Smooth muscle cell (in vitro differentiated cells): ENCODE results near the gene MARK3. TPM values are rescaled to one million over a fixed set of nuclear protein-coding genes. Genes with fewer than 3 reads are reported as not detected.

Experiments
- DNase-seq: peaks from one replicate; lab custom pipeline; 2025; ENCODE audit not compliant: unreplicated experiment; lab: John Stamatoyannopoulos, UW
- H2AFZ ChIP-seq: fragments of 200-600 bp; sonication (generic); 2 replicates; pipeline ENCODE4 v1.6.0; 2016; ENCODE audit warnings: antibody characterized with exemption, low read depth, mild to moderate bottlenecking
- H3F3A ChIP-seq: fragments of 200-600 bp; sonication (generic); 2 replicates; pipeline ENCODE4 v1.6.0; 2017; ENCODE audit warnings: antibody characterized with exemption, low read depth
- H3K27ac ChIP-seq: fragments of 200-600 bp; sonication (generic); 2 replicates; pipeline ENCODE4 v1.5.1; 2016; ENCODE audit warnings: low read depth, mild to moderate bottlenecking
- H3K27me3 ChIP-seq: fragments of 200-600 bp; sonication (generic); 2 replicates; pipeline ENCODE4 v1.6.1; 2016; ENCODE audit warnings: low read depth, mild to moderate bottlenecking
- H3K36me3 ChIP-seq: fragments of 200-600 bp; sonication (generic); 2 replicates; pipeline ENCODE4 v1.5.1; 2016; ENCODE audit warnings: low read depth
- H3K4me1 ChIP-seq: fragments of 200-600 bp; sonication (generic); 2 replicates; pipeline ENCODE4 v1.5.1; 2016; ENCODE audit warnings: low read depth
- H3K4me2 ChIP-seq: fragments of 200-600 bp; sonication (generic); 2 replicates; pipeline ENCODE4 v1.6.0; 2016; ENCODE audit warnings: mild to moderate bottlenecking
- H3K4me3 ChIP-seq: fragments of 200-600 bp; sonication (generic); 2 replicates; pipeline ENCODE4 v1.5.1; 2016; ENCODE audit warnings: mild to moderate bottlenecking
- H3K79me2 ChIP-seq: fragments of 200-600 bp; sonication (generic); 2 replicates; pipeline ENCODE4 v1.6.0; 2016; ENCODE audit warnings: low read depth, mild to moderate bottlenecking
- H3K9ac ChIP-seq: fragments of 200-600 bp; sonication (generic); 2 replicates; pipeline ENCODE4 v1.6.0; 2016; ENCODE audit warnings: low read depth
- H3K9me3 ChIP-seq: fragments of 200-600 bp; sonication (generic); replicated peaks from 2 replicates; pipeline ENCODE4 v1.5.1; 2016; ENCODE audit warnings: low read depth
- H4K20me1 ChIP-seq: fragments of 200-600 bp; sonication (generic); 2 replicates; pipeline ENCODE4 v1.6.0; 2016; ENCODE audit warnings: low read depth
- CTCF ChIP-seq: fragments of 200-600 bp; sonication (generic); IDR thresholded peaks from 2 replicates; pipeline ENCODE4 v1.5.1; 2017; ENCODE audit warnings: borderline replicate concordance, mild to moderate bottlenecking, antibody characterized with exemption; ENCODE audit not compliant: insufficient read depth, poor library complexity, severe bottlenecking
- WGBS: methylation state at CpG from one replicate; pipeline ENCODE4 v1.1.7; 2016; ENCODE audit warnings: low lambda C conversion rate; 5-methylcytosine and 5-hydroxymethylcytosine counted together
- polyA plus RNA-seq: library from polyadenylated mRNA; unstranded; fragments of >200 nt; fragmentation: Nextera tagmentation; extraction: Ambion mirVana; gene quantifications from 2 replicates; pipeline ENCODE4 v1.2.1, GENCODE V29; 2016
- total RNA-seq: library from RNA; depleted of rRNA; stranded (reverse); fragments of >200 nt; gene quantifications from 2 replicates; pipeline ENCODE4 v1.2.3, GENCODE V29; 2014

MARK3 gene
- total and polyA plus RNA-seq, 2 experiments from 2014 or later, result 63.2 to 68.4 TPM

DNA sequence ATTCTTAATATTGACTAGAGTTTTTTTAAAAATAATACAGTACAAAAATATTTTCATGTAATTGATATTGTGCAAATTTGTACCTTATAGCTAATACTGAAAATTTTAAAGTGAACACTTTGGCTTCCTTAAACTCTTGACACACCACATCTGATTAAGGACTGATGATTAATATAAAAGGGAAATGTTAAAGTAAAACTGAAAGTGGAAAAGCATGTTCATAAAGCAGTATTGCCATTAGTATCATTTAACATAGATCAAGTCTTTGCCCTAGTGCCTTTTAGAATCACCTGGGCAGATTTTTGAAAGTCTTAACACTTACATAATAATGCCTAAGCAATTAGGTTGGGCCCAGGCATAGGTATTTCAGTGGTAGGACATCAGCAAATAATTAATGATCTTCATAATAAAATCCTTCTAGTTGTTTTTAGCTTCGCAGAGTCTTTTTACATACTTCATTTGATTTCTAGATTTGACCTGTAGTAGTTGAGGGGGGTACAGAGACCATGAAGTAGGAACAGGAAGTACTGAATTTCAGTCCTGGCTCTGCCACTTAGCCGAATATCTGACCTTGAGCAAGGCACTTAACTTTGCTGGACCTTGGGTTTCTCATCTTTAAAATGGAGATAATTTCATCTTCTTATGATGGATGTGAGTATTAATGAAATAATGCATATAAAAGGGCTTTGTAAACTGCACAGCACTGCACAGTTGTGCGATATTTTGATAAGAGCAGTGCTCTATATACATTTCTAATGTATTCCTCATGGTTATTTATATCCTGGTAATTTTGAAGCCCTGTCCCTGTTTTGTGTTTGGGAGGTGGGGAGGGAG is 43.7 kb downstream of the MARK3 start:
- no peak overlapping the region for H3K4me2 ChIP-seq
- WGBS, result 96% methylated on average over 3 of the region's 3 CpGs

GRCh38 chr14:103430358-103430757 is 45.1 kb downstream of the MARK3 start:
- 99% methylated on average over 3 of the region's 3 CpGs for WGBS
- H3K79me2 ChIP-seq, result peaks cover 89% of the 10 kb centered on the region
- H3K27ac ChIP-seq, result no peak overlapping the region
- DNase-seq, result no peak
- H2AFZ ChIP-seq, result no peak overlapping the region
- H3K4me1 ChIP-seq, result no peaks in the 10 kb centered on the region
- H3F3A ChIP-seq, result peaks cover 15% of the 10 kb centered on the region
- no peak overlapping the region for H3K9ac ChIP-seq
- H3K36me3 ChIP-seq, result no peaks in the 10 kb centered on the region
- no peaks in the 10 kb centered on the region for H3K9me3 ChIP-seq
- TF ChIP-seq CTCF, result no peak
- H3K27me3 ChIP-seq, result no peaks in the 10 kb centered on the region
- H4K20me1 ChIP-seq, result peaks cover 96% of the 10 kb centered on the region
- no peak overlapping the region for H3K4me3 ChIP-seq
- H3K4me2 ChIP-seq, result no peak overlapping the region

More for the DNA sequence above, 43.7 kb downstream of the MARK3 start:
- H2AFZ ChIP-seq, result no peak overlapping the region
- H3K4me1 ChIP-seq, result no peaks in the 10 kb centered on the region
- H3F3A ChIP-seq, result peaks cover 7% of the 10 kb centered on the region
- no peak overlapping the region for H3K27ac ChIP-seq
- H3K79me2 ChIP-seq, result peaks cover 91% of the 10 kb centered on the region
- H3K4me3 ChIP-seq, result no peak overlapping the region
- no peaks in the 10 kb centered on the region for H3K27me3 ChIP-seq
- H3K9ac ChIP-seq, result no peak overlapping the region
- TF ChIP-seq CTCF, result no peak
- no peaks in the 10 kb centered on the region for H3K9me3 ChIP-seq
- H3K36me3 ChIP-seq, result no peaks in the 10 kb centered on the region
- DNase-seq, result no peak
- H4K20me1 ChIP-seq, result peaks cover 94% of the 10 kb centered on the region

- no peak overlapping the region for H3K4me2 ChIP-seq
- H3K9me3 ChIP-seq, result no peaks in the 10 kb centered on the region
- no peak overlapping the region for H3K27ac ChIP-seq
- H3K4me1 ChIP-seq, result no peaks in the 10 kb centered on the region
- DNase-seq, result no peak
- no peak for TF ChIP-seq CTCF
- no peak overlapping the region for H3K4me3 ChIP-seq
- H3K27me3 ChIP-seq, result no peaks in the 10 kb centered on the region
- no peak overlapping the region for H2AFZ ChIP-seq
- 93% methylated on average over 4 of the region's 4 CpGs for WGBS
- H3K79me2 ChIP-seq, result peaks cover 84% of the 10 kb centered on the region
- no peaks in the 10 kb centered on the region for H3K36me3 ChIP-seq
- H3K9ac ChIP-seq, result no peak overlapping the region
- H4K20me1 ChIP-seq, result peaks cover 96% of the 10 kb centered on the region
- peaks cover 15% of the 10 kb centered on the region for H3F3A ChIP-seq
Observed at GRCh38 chr14:103432627-103433026, 47.4 kb downstream of the MARK3 start.
